ENCODE measurements around the gene ROBO1. TPM values are rescaled to one million over a fixed set of nuclear protein-coding genes. Genes with fewer than 3 reads are reported as not detected.
A peak's percentile ranks its signal among the peaks of the same experiment; 100 is the strongest.

Gene ROBO1
- total RNA-seq, 3 donors from 2014 or later = 12.7 to 50.7 (median 23.6) TPM

DNA sequence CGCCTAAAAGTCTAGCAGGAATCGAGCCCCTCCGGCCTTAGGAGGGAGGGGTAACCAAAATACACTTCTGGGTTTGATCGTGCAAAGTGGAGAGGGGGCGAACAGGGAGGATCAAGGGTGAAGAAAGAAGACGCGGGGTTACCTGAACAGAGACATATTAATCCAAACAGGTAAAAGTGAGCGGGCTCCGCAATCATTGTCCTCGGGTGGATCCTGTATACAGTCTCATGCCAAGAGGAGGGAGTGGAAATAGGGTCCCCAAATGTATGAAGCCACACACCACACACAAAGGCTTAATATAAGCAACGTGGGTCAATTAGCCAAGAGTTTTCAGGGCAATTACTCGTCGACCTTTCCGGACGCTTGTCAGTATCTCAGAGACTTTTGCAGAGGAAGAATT lies 749.5 kb downstream of the ROBO1 start:
- Histone ChIP-seq H3K4me1 (no peaks in the 10 kb centered on the region), H3K27me3 (no peaks in the 10 kb centered on the region), H3K9me3 (no peaks in the 10 kb centered on the region), H3K4me3 (peak overlapping the region; percentile 78 to 79 (median 79)), H3K36me3 (no peaks in the 10 kb centered on the region), H3K27ac (peak overlapping the region; percentile 80 to 85)
- TF ChIP-seq, protein P1, sequence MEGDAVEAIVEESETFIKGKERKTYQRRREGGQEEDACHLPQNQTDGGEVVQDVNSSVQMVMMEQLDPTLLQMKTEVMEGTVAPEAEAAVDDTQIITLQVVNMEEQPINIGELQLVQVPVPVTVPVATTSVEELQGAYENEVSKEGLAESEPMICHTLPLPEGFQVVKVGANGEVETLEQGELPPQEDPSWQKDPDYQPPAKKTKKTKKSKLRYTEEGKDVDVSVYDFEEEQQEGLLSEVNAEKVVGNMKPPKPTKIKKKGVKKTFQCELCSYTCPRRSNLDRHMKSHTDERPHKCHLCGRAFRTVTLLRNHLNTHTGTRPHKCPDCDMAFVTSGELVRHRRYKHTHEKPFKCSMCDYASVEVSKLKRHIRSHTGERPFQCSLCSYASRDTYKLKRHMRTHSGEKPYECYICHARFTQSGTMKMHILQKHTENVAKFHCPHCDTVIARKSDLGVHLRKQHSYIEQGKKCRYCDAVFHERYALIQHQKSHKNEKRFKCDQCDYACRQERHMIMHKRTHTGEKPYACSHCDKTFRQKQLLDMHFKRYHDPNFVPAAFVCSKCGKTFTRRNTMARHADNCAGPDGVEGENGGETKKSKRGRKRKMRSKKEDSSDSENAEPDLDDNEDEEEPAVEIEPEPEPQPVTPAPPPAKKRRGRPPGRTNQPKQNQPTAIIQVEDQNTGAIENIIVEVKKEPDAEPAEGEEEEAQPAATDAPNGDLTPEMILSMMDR (IDR thresholded peaks at IDR 0.05) = no peak
- TF ChIP-seq POLR2AphosphoS5 (IDR thresholded peaks at IDR 0.05) (no peak), POLR2A (IDR thresholded peaks at IDR 0.05) (no peak)
- DNase-seq (ENCODE audit: low spot score in 2 of 2) = no peak
- intact Hi-C loops (cut with DNase I; ENCODE audit: low total_unique reads) = no loop called here

DNA sequence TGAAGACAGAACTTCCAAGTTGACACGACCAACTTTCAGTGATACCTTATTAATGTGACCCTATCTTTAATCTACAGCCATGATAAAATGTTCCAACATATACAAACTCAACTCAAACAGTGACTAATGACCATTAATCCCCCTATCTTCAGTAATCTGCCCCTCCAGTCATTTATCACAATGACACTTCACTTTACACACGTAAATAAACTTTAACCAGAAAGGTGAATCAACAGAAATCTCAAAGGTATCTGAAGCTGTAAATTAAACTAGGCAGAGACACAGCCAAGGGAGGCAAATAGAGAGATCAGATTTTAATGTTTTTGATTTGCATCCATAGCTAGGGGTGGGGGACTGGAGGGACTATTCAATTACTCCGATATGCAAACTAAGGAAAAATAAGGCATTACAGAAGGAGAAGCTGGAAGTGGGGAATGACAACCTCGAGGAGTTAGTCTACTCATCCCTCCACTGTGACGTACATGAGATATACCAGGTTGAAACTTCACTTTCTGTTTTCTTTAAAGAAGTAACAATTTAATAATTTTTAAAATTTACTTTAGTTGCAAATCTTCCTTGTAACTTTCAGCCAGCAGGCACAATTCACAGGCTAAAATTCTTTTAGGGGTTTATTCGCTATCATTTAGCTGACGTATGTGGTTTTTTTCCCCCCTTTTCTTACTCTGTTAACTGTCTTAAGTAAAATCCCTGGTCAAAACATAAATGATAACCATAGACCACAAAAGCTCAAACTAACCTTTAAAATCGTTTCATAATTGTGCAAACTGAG lies 751.0 kb downstream of the ROBO1 start:
- H3K4me3 ChIP-seq = peak overlapping the region; percentile 78 to 79 (median 79)
- intact Hi-C loops (cut with DNase I; ENCODE audit: low total_unique reads) = no loop called here
- no peak for DNase-seq (ENCODE audit: low spot score in 2 of 2)
- no peaks in the 10 kb centered on the region for H3K9me3 ChIP-seq
- H3K4me1 ChIP-seq = no peaks in the 10 kb centered on the region
- H3K27me3 ChIP-seq = no peaks in the 10 kb centered on the region
- TF ChIP-seq POLR2A (IDR thresholded peaks at IDR 0.05) (no peak), POLR2AphosphoS5 (IDR thresholded peaks at IDR 0.05) (no peak)
- TF ChIP-seq, protein P1 (IDR thresholded peaks at IDR 0.05) = no peak
- no peaks in the 10 kb centered on the region for H3K36me3 ChIP-seq
- H3K27ac ChIP-seq = no peak overlapping the region

DNA sequence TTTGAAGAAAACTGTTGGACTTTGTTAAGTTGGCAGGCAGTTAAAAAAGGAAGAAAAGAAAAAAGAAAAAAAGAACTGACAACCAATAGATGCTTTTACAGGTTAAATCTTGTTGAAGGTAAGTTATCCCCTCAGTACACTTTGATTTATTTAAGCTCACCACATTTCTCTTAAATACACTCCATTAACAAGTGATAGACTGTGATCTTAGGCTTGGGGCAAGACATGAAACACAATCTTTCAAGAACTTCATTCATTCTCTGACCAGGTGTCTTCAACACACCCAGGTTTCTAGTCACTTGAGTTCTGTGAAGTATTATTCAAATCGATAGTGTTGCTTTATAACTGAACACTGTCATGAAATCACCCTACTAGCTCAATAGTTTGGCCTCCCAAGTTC lies 751.9 kb downstream of the ROBO1 start:
- Histone ChIP-seq H3K4me1 (no peaks in the 10 kb centered on the region), H3K27ac (no peak overlapping the region), H3K36me3 (no peaks in the 10 kb centered on the region), H3K27me3 (no peaks in the 10 kb centered on the region), H3K9me3 (no peaks in the 10 kb centered on the region), H3K4me3 (peak overlapping the region in 1 of 3 donors; percentile 6)
- TF ChIP-seq POLR2A (IDR thresholded peaks at IDR 0.05) (no peak), POLR2AphosphoS5 (IDR thresholded peaks at IDR 0.05) (no peak)
- TF ChIP-seq, protein P1 (IDR thresholded peaks at IDR 0.05) = no peak
- no peak for DNase-seq (ENCODE audit: low spot score in 2 of 2)
- intact Hi-C loops (cut with DNase I; ENCODE audit: low total_unique reads) = no loop called here

DNA sequence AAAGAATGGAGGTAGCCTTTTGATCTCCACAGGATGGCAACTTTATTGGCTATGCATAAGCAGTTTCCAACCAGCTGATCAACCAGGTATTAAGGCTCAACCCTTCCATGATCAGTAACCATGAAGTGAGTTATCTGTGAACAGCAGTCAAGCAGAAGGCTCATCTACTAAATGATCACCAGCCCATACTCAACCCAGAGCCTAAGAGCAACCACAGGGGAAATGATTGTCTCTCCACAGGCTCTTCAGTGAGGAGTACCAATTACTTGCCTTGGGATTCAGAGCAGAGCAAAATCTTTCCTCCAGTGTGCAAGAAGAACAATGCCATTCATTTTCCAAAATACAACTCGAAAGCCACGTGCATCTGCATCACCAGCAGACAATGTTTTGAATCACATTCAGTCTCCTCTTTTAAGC lies 754.8 kb downstream of the ROBO1 start:
- no peaks in the 10 kb centered on the region for H3K4me1 ChIP-seq

DNA sequence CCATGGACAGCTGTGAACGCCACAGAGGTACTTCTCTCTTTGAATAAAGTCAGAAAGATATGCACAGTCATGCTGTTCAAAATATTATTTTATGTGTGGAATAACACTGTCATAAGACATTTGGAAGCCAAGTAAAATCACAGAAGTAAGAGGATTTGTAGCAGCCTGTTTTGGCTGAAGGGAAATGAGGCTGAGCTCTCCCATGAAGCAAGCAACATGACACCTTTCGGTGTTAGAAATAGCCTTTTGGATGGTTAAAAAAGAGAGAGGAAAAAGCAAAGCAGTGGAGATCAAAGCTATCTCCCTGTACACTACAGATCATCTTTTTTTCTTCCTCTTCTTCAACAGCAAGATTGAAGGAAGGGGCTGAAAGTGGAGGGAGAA lies 755.3 kb downstream of the ROBO1 start:
- Histone ChIP-seq H3K36me3 (no peaks in the 10 kb centered on the region), H3K27me3 (no peaks in the 10 kb centered on the region), H3K27ac (no peak overlapping the region), H3K4me3 (no peak overlapping the region), H3K9me3 (no peaks in the 10 kb centered on the region), H3K4me1 (no peaks in the 10 kb centered on the region)
- no peak for DNase-seq (ENCODE audit: low spot score in 2 of 2)
- TF ChIP-seq POLR2A (IDR thresholded peaks at IDR 0.05) (no peak), POLR2AphosphoS5 (IDR thresholded peaks at IDR 0.05) (no peak)
- TF ChIP-seq, protein P1 (IDR thresholded peaks at IDR 0.05) = no peak
- intact Hi-C loops (cut with DNase I; ENCODE audit: low total_unique reads) = no loop called here

More for the DNA sequence above, 754.8 kb downstream of the ROBO1 start:
- Histone ChIP-seq H3K36me3 (no peaks in the 10 kb centered on the region), H3K4me3 (no peak overlapping the region), H3K27ac (no peak overlapping the region), H3K27me3 (no peaks in the 10 kb centered on the region), H3K9me3 (no peaks in the 10 kb centered on the region)
- intact Hi-C loops (cut with DNase I; ENCODE audit: low total_unique reads) = no loop called here
- TF ChIP-seq POLR2AphosphoS5 (IDR thresholded peaks at IDR 0.05) = no peak
- TF ChIP-seq, protein P1 (IDR thresholded peaks at IDR 0.05) = no peak
- TF ChIP-seq POLR2A (IDR thresholded peaks at IDR 0.05) = no peak
- DNase-seq (ENCODE audit: low spot score in 2 of 2) = no peak
